Keratinocyte (primary cell): ENCODE results near the gene KLHL1. TPM values are rescaled to one million over a fixed set of nuclear protein-coding genes. Genes with fewer than 3 reads are reported as not detected.

Experiments used
- DNase-seq: peaks from one replicate; pipeline ENCODE4 v3.0.0-alpha.2; 2011; ENCODE audit warnings: low read depth, missing footprints, low spot score
- FAIRE-seq: peaks from 2 replicates; lab custom pipeline; 2011; peaks lifted over from hg19 to GRCh38; lab: Jason Lieb, UNC
- H2AFZ ChIP-seq: 2 replicates; pipeline ENCODE4 v1.6.0; 2012; ENCODE audit warnings: low read length, control low read depth, inconsistent platforms; ENCODE audit not compliant: control insufficient read depth
- H3K27ac ChIP-seq: 2 replicates; pipeline ENCODE4 v1.5.1; 2011; ENCODE audit warnings: low read length; ENCODE audit not compliant: control insufficient read depth, insufficient read depth
- H3K27me3 ChIP-seq: 3 replicates; pipeline ENCODE4 v1.6.0; 2011; ENCODE audit warnings: low read length; ENCODE audit not compliant: control insufficient read depth, insufficient read depth; ENCODE audit errors: extremely low read depth
- H3K36me3 ChIP-seq, 2 experiments: 2 replicates in 1 of 2; 3 replicates in 1 of 2; pipeline ENCODE4 v1.5.1; 2011; ENCODE audit warnings: low read length in 2 of 2, mild to moderate bottlenecking in 1 of 2; ENCODE audit not compliant: control insufficient read depth in 2 of 2, insufficient read depth in 2 of 2; ENCODE audit errors: extremely low read depth in 1 of 2
- H3K4me1 ChIP-seq: 3 replicates; pipeline ENCODE4 v1.5.1; 2011; ENCODE audit warnings: low read length; ENCODE audit not compliant: control insufficient read depth, insufficient read depth; ENCODE audit errors: extremely low read depth
- H3K4me2 ChIP-seq: 3 replicates; pipeline ENCODE4 v1.6.0; 2011; ENCODE audit warnings: low read depth, low read length; ENCODE audit not compliant: control insufficient read depth, insufficient read depth; ENCODE audit errors: extremely low read depth
- H3K4me3 ChIP-seq, 3 experiments: fragments of 200-600 bp in 1 of 3; sonication (generic) in 1 of 3; 2 replicates in 2 of 3; 3 replicates in 1 of 3; pipeline ENCODE4 v1.5.1; 2011 to 2016; ENCODE audit warnings: low read length in 3 of 3, mild to moderate bottlenecking in 3 of 3, control low read depth in 2 of 3, inconsistent platforms in 1 of 3, low read depth in 1 of 3, mixed read lengths in 1 of 3, mixed run types in 1 of 3, moderate library complexity in 1 of 3; ENCODE audit not compliant: control insufficient read depth in 2 of 3, insufficient read depth in 2 of 3; ENCODE audit errors: extremely low read depth in 1 of 3
- H3K79me2 ChIP-seq: 2 replicates; pipeline ENCODE4 v1.6.0; 2012; ENCODE audit warnings: low read length; ENCODE audit not compliant: control insufficient read depth, insufficient read depth
- H3K9ac ChIP-seq: 3 replicates; pipeline ENCODE4 v1.6.0; 2011; ENCODE audit warnings: low read length; ENCODE audit not compliant: control insufficient read depth, insufficient read depth; ENCODE audit errors: extremely low read depth
- H3K9me1 ChIP-seq: 3 replicates; pipeline ENCODE4 v1.6.0; 2011; ENCODE audit warnings: low read length; ENCODE audit not compliant: control insufficient read depth, insufficient read depth; ENCODE audit errors: extremely low read depth
- H3K9me3 ChIP-seq: 2 replicates; pipeline ENCODE4 v1.5.1; 2012; ENCODE audit warnings: low read depth, low read length; ENCODE audit not compliant: control insufficient read depth
- H4K20me1 ChIP-seq: 3 replicates; pipeline ENCODE4 v1.6.0; 2011; ENCODE audit warnings: low read length; ENCODE audit not compliant: control insufficient read depth, insufficient read depth; ENCODE audit errors: extremely low read depth
- EZH2 ChIP-seq: IDR thresholded peaks from one replicate; pipeline ENCODE4 v1.6.1; 2012; ENCODE audit warnings: inconsistent platforms, mild to moderate bottlenecking, low read length, moderate library complexity
- dilution Hi-C: fragments of 300-500 bp; cut with MboI; formaldehyde crosslinking; loops from one replicate; pipeline ENCODE4 v1.7.0; 2020; ENCODE audit warnings: low sequenced_read_pairs; ENCODE audit not compliant: extremely low pct_ligation_motif_present
- polyA plus RNA-seq, 5 experiments: library from polyadenylated mRNA; depleted of rRNA in 3 of 5; stranded (reverse) in 3 of 5; stranded (forward) in 1 of 5; unstranded in 1 of 5; fragments of >200 nt; gene quantifications; 1 replicate in 1 of 5; 2 replicates in 3 of 5; 3 replicates in 1 of 5; pipeline versions ENCODE4 v1.2.1 to v1.2.3, GENCODE V29; 2011 to 2012; ENCODE audit warnings: missing spikeins in 2 of 5, low read depth in 1 of 5, low replicate concordance in 1 of 5
- TF ChIP-seq, protein P1 (sequence below), 3 experiments: IDR thresholded peaks in 1 of 3; conservative IDR thresholded peaks in 1 of 3; optimal IDR thresholded peaks in 1 of 3; 2 replicates in 2 of 3; 3 replicates in 1 of 3; pipeline versions ENCODE3 to v1.5.1; 2011; ENCODE audit warnings: low read length in 3 of 3, mild to moderate bottlenecking in 3 of 3, moderate library complexity in 2 of 3, control low read depth in 1 of 3, inconsistent platforms in 1 of 3; ENCODE audit not compliant: insufficient read depth in 2 of 3; ENCODE audit errors: extremely low read depth in 1 of 3

The KLHL1 gene
- polyA plus RNA-seq, 1 donor (not counting 4 experiments of a cell fraction or from before 2014, with no cell fraction given), result not detected

DNA sequence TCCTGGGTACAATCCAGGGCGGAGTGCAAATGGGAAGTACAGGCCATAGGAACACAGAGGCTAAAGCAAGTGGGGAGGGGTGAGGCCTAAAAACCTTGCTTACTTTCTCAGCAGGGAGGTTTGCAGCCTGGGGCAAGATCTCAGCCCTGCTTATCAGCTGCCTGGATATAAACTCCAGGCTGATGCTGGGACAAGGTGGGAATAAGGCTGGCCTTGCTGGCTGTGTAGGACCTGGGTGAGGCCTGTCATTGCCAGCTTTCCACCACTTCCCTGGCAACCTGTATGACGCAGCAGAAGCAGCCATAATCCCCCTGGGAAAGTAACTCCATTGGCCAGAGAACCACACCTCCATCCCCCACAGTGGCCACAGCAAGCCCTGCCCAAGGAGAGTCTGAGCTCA is 279.7 kb downstream of the KLHL1 start:
- DNase-seq (no peak), FAIRE-seq (no peak)
- TF ChIP-seq EZH2, result no peak
- TF ChIP-seq, protein P1, sequence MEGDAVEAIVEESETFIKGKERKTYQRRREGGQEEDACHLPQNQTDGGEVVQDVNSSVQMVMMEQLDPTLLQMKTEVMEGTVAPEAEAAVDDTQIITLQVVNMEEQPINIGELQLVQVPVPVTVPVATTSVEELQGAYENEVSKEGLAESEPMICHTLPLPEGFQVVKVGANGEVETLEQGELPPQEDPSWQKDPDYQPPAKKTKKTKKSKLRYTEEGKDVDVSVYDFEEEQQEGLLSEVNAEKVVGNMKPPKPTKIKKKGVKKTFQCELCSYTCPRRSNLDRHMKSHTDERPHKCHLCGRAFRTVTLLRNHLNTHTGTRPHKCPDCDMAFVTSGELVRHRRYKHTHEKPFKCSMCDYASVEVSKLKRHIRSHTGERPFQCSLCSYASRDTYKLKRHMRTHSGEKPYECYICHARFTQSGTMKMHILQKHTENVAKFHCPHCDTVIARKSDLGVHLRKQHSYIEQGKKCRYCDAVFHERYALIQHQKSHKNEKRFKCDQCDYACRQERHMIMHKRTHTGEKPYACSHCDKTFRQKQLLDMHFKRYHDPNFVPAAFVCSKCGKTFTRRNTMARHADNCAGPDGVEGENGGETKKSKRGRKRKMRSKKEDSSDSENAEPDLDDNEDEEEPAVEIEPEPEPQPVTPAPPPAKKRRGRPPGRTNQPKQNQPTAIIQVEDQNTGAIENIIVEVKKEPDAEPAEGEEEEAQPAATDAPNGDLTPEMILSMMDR (optimal IDR thresholded peaks at IDR 0.05 in 1 of 3, IDR thresholded peaks at IDR 0.05 in 1 of 3, conservative IDR thresholded peaks at IDR 0.05 in 1 of 3; ENCODE audit: extremely low read depth in 1 of 3, insufficient read depth in 2 of 3, low read length in 3 of 3), result no peak
- no peaks in the 10 kb centered on the region for H3K9me3 ChIP-seq
- no peaks in the 10 kb centered on the region for H3K4me1 ChIP-seq
- H3K79me2 ChIP-seq, result no peaks in the 10 kb centered on the region
- no peak overlapping the region for H3K27ac ChIP-seq
- dilution Hi-C loops, result no loop called here
- no peak overlapping the region for H3K4me3 ChIP-seq
- no peaks in the 10 kb centered on the region for H4K20me1 ChIP-seq
- no peaks in the 10 kb centered on the region for H3K27me3 ChIP-seq
- no peak overlapping the region for H2AFZ ChIP-seq
- H3K9ac ChIP-seq, result no peak overlapping the region
- no peak overlapping the region for H3K4me2 ChIP-seq
- no peaks in the 10 kb centered on the region for H3K9me1 ChIP-seq
- H3K36me3 ChIP-seq, result no peaks in the 10 kb centered on the region

DNA sequence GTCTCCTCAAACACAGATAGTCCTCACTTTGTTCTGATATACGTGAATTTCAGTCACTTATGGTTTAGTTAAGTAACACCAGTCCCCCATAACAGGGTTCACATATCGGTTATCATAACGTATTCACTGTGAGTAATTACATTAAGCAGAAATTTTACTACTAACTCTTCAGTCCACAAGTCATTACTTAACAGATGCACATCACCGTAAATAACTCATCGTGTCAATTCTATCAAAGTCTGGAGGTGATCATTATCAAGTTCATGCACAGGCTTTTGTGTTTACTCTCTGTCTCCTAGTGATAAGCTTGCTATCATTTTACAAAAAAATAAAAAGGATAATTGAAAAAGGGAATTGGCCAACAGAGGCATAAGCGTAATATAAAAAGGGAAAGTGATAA is 288.1 kb downstream of the KLHL1 start:
- dilution Hi-C loops, result no loop called here
- Histone ChIP-seq H3K4me1 (no peaks in the 10 kb centered on the region), H3K36me3 (no peaks in the 10 kb centered on the region), H3K4me3 (no peak overlapping the region), H3K9ac (no peak overlapping the region), H3K27me3 (no peaks in the 10 kb centered on the region), H3K27ac (no peak overlapping the region), H3K4me2 (no peak overlapping the region), H3K9me3 (no peaks in the 10 kb centered on the region), H2AFZ (no peak overlapping the region), H3K79me2 (no peaks in the 10 kb centered on the region), H4K20me1 (no peaks in the 10 kb centered on the region), H3K9me1 (no peaks in the 10 kb centered on the region)
- TF ChIP-seq EZH2, result no peak
- TF ChIP-seq, protein P1 (optimal IDR thresholded peaks at IDR 0.05 in 1 of 3, IDR thresholded peaks at IDR 0.05 in 1 of 3, conservative IDR thresholded peaks at IDR 0.05 in 1 of 3; ENCODE audit: extremely low read depth in 1 of 3, insufficient read depth in 2 of 3, low read length in 3 of 3), result no peak
- FAIRE-seq (no peak), DNase-seq (no peak)
